Rectal smooth muscle tissue (tissue), 1 donor: ENCODE results near the gene WFIKKN2.
A peak's percentile ranks its signal among the peaks of the same experiment; 100 is the strongest.

Experiments used
- H3K27ac ChIP-seq: one replicate; pipeline ENCODE4 v1.7.0; 2013; ENCODE audit warnings: low read depth, low read length, inconsistent platforms
- H3K27me3 ChIP-seq: one replicate; pipeline ENCODE4 v1.7.0; 2013; ENCODE audit warnings: low read length; ENCODE audit not compliant: control insufficient read depth, insufficient read depth
- H3K36me3 ChIP-seq: one replicate; pipeline ENCODE4 v1.7.0; 2013; ENCODE audit warnings: low read length; ENCODE audit not compliant: control insufficient read depth, insufficient read depth
- H3K4me1 ChIP-seq: one replicate; pipeline ENCODE4 v1.7.0; 2013; ENCODE audit warnings: low read length; ENCODE audit not compliant: control insufficient read depth, insufficient read depth
- H3K4me3 ChIP-seq: one replicate; pipeline ENCODE4 v1.7.0; 2013; ENCODE audit warnings: low read length
- H3K9ac ChIP-seq: one replicate; pipeline ENCODE4 v1.7.0; 2013; ENCODE audit warnings: low read length

WFIKKN2 gene

GRCh38 chr17:50831471-50831928, 3.9 kb upstream of the WFIKKN2 start:
- H3K27ac ChIP-seq: no peak overlapping the region
- H3K4me3 ChIP-seq: no peak overlapping the region
- no peaks in the 10 kb centered on the region for H3K36me3 ChIP-seq
- H3K27me3 ChIP-seq: no peaks in the 10 kb centered on the region
- H3K9ac ChIP-seq: no peak overlapping the region
- H3K4me1 ChIP-seq: peaks cover 4% of the 10 kb centered on the region

DNA sequence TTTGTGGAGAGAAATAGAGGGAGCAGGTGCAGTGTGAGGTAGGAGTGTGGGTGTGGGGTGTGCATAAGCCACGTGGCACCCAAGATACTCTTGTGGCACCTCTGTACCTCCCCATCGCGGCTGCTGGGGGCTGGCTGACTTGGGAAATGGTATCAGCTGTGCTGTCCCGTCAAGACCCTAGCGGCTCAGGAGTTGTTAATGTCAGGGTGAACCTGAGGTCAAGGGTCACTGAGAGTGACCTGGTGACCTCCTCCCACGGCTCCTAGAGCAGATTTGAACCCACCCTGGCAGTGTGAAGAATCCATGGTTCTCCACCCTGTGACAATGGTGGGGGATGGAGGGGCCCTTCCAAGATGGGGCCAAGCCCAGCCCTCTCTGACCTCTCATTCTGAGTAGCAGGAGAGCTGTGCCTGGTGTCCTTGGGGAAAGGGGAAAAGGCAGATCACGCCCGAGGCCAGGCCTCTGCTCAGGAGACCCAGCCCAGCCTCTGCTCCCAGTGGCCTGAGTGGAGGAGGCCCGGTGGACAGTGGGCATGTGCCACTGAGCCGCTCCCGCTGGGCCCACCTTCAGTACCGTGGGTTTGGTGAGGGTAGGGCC, 3.0 kb upstream of the WFIKKN2 start:
- H3K27ac ChIP-seq: no peak overlapping the region
- H3K36me3 ChIP-seq: no peaks in the 10 kb centered on the region
- H3K9ac ChIP-seq: no peak overlapping the region
- no peak overlapping the region for H3K4me3 ChIP-seq
- H3K27me3 ChIP-seq: no peaks in the 10 kb centered on the region
- H3K4me1 ChIP-seq: peaks cover 4% of the 10 kb centered on the region

DNA sequence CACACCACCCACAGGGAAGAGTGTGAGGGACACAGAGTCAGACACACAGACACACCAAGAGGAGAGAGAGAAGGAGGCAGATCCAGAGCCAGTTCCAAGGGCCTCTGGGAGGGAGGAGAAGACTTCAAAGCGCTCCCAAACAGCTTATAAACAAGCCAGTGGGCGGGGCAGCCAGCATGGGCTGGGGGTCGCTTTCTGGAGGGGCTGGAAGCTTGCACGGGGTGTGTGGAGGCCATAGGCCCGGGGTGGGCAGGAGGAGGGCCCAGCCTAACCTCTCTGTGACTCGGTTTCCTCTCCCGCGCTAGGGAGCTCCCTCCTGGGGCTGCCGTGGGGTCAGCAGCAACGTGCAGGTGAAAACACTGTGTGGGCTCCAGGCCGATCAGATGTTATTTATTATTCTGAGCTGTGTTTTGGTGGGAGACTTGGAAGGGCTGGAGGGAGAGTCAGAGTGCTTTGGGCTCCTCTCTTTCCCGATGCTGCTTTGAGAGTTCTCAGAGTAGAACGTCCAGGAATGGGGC, 2.5 kb upstream of the WFIKKN2 start:
- peaks cover 4% of the 10 kb centered on the region for H3K4me1 ChIP-seq
- H3K36me3 ChIP-seq: no peaks in the 10 kb centered on the region
- no peak overlapping the region for H3K27ac ChIP-seq
- H3K9ac ChIP-seq: no peak overlapping the region
- H3K4me3 ChIP-seq: no peak overlapping the region
- H3K27me3 ChIP-seq: no peaks in the 10 kb centered on the region

DNA sequence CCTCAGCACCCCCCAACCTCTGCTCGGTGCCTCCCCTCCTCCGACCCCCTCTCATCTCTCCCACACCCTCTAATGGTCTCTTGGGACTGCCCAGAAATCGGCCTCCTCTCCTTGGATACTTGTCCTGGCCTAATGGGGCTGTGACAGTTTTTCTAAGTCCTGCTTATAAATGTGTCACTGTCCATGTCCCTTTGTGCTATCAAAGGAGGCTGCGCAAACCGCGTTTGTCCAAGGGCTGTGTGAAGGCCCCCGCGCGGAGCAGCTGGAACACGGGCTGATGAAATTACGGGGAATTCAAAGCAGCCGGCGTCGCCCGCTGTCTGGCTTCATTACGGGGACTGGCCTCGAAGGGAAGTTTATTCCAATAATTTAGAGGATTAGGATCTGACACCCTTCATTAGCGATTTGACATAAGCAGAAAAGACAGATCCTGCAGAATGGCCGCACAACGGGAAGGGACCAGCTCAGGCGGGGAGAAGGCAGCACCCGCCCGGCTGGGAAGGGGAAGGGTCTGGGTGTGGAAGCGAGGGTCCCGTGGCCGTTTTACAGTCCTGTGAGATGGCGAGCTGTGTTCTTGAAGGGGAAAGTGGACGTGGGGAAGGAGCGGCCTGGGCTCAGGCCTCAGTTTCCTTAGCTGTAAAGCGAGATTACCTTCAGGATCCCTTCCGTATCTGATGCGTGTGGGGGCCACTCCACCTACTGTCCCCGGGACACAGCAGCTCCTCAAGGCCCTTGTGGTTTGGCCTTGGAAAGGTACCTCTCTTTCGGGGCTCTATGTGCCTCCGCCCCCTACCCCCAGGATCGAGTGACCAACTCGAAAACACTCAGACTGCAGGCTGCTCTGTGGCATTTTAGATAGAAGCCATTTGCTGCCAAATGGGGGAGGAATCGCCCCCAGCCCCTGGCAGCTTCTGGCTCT, 1.6 kb upstream of the WFIKKN2 start:
- no peaks in the 10 kb centered on the region for H3K36me3 ChIP-seq
- H3K4me1 ChIP-seq: peaks cover 4% of the 10 kb centered on the region
- H3K9ac ChIP-seq: no peak overlapping the region
- no peaks in the 10 kb centered on the region for H3K27me3 ChIP-seq
- no peak overlapping the region for H3K4me3 ChIP-seq
- no peak overlapping the region for H3K27ac ChIP-seq

DNA sequence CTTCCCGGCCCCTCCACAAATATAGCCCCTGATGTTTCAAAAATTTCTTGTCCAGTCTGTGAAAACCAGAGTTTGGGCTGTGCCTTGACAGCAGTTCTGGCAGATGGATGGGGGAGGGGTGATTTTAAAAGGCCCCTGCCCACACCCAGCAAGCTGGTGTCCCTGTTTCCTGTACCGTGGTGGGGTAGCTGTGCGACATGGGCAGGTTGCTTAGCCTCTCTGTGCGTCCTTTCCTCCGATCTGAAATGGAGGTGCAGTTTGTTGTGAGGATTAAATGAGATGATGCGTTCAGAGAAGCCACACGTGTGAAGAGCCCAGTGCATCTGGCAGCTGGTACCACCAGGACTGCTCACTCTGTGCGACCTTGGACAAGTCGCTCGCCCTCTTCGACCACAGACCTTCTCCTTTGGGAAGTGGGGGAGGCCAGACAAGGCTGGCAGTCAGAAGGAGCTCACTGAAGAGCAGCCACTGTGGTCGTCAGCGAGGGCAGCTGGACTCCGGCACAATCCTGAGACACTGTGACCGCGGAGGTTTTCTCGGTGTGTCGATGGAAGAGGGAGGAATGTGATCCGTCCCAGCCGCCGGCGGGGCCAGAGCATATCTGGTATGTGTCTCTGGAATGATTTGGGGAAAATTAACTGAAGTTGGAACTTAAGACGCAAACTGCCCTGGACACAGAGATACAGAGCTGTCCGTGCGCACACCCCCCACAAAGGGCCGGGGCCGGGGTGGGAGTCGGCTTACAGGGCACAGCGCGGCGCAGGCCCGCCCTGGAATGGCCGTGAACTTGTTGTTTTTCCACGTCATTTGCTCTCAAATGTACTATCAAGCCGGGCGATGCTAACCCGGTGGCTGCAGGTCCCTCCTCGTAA, 721 bp upstream of the WFIKKN2 start:
- Histone ChIP-seq H3K27ac (no peak overlapping the region), H3K27me3 (no peaks in the 10 kb centered on the region), H3K4me1 (peaks cover 4% of the 10 kb centered on the region), H3K4me3 (peak overlapping the region; percentile 32), H3K36me3 (no peaks in the 10 kb centered on the region), H3K9ac (no peak overlapping the region)

DNA sequence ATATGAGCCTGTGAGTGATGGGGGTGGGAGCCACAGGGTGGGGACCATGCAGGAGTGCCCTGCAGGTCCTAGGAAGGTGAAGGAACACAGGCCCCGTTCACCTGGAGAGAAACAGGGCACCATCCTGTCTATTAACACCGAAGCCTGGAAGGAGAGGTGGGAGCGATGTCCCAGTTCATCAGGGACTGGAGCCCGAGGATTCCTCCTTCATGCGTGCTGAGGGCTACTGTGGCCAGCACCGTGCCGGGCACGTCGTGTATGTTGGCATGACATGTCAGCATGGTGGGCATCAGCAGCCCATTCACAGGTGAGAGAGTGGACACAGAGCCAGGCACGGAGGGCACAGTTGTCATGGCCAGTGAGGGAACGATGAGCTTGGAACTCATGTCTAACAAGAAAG, 1.4 kb downstream of the WFIKKN2 start:
- H3K27ac ChIP-seq: no peak overlapping the region
- no peaks in the 10 kb centered on the region for H3K36me3 ChIP-seq
- no peak overlapping the region for H3K4me3 ChIP-seq
- H3K9ac ChIP-seq: no peak overlapping the region
- peaks cover 4% of the 10 kb centered on the region for H3K4me1 ChIP-seq
- no peaks in the 10 kb centered on the region for H3K27me3 ChIP-seq

- Histone ChIP-seq H3K27ac (no peak overlapping the region), H3K36me3 (no peaks in the 10 kb centered on the region), H3K27me3 (no peaks in the 10 kb centered on the region), H3K9ac (no peak overlapping the region), H3K4me1 (peaks cover 4% of the 10 kb centered on the region), H3K4me3 (no peak overlapping the region)
These were observed 2.0 kb downstream of the WFIKKN2 start for GRCh38 chr17:50837286-50837979.

- Histone ChIP-seq H3K27me3 (no peaks in the 10 kb centered on the region), H3K9ac (no peak overlapping the region), H3K27ac (no peak overlapping the region), H3K4me1 (peaks cover 4% of the 10 kb centered on the region), H3K36me3 (no peaks in the 10 kb centered on the region), H3K4me3 (no peak overlapping the region)
These were observed 2.9 kb downstream of the WFIKKN2 start for GRCh38 chr17:50837980-50838954.

DNA sequence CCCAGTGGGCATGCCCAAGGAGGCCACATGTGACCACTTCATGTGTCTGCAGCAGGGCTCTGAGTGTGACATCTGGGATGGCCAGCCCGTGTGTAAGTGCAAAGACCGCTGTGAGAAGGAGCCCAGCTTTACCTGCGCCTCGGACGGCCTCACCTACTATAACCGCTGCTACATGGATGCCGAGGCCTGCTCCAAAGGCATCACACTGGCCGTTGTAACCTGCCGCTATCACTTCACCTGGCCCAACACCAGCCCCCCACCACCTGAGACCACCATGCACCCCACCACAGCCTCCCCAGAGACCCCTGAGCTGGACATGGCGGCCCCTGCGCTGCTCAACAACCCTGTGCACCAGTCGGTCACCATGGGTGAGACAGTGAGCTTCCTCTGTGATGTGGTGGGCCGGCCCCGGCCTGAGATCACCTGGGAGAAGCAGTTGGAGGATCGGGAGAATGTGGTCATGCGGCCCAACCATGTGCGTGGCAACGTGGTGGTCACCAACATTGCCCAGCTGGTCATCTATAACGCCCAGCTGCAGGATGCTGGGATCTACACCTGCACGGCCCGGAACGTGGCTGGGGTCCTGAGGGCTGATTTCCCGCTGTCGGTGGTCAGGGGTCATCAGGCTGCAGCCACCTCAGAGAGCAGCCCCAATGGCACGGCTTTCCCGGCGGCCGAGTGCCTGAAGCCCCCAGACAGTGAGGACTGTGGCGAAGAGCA, 4.4 kb downstream of the WFIKKN2 start:
- Histone ChIP-seq H3K27ac (no peak overlapping the region), H3K9ac (no peak overlapping the region), H3K36me3 (no peaks in the 10 kb centered on the region), H3K4me1 (no peaks in the 10 kb centered on the region), H3K27me3 (no peaks in the 10 kb centered on the region), H3K4me3 (no peak overlapping the region)

- Histone ChIP-seq H3K27ac (no peak overlapping the region), H3K36me3 (no peaks in the 10 kb centered on the region), H3K4me3 (no peak overlapping the region), H3K27me3 (no peaks in the 10 kb centered on the region), H3K4me1 (no peaks in the 10 kb centered on the region), H3K9ac (no peak overlapping the region)
These were observed 5.0 kb downstream of the WFIKKN2 start for GRCh38 chr17:50840311-50840851.
